Inferior parietal cortex (tissue), 1 donor: Measurements from ENCODE around the gene LRP1B.
"Not testable (repeated sequence)": the region's sequence is repeated elsewhere in the genome, so short reads cannot be mapped to it uniquely, and the experiment has no call there.

ENCODE experiments used
- DNase-seq: peaks from one replicate; pipeline ENCODE4 v3.0.0-alpha.2; 2016; ENCODE audit errors: extremely low spot score

LRP1B gene

DNA sequence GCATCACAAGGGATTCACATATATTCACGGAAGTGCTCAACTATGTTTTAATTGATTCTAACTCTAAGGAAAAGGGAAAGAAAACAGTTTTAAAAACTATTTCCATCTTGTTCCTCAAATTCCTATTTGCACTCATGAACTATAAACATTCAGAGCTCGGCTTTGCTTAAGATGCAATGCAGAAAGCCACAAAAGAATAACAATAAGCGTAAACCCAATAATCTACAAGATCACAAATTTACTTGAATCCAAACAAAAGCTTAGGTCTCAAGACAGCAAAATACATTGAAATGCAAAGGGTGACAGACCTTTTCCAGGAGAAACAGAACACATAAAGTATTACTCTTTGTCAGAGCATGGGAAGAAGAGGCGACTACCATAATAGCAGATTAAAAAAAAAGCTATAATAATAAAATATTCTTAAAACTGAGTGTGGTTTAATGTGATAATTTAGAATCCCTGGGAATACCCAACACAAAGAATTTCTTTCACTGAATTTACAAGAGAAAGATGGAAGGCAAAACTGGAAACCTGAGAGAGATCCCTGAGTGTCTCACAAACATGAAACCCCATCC is 1094.9 kb downstream of the LRP1B start:
- no peak for DNase-seq

DNA sequence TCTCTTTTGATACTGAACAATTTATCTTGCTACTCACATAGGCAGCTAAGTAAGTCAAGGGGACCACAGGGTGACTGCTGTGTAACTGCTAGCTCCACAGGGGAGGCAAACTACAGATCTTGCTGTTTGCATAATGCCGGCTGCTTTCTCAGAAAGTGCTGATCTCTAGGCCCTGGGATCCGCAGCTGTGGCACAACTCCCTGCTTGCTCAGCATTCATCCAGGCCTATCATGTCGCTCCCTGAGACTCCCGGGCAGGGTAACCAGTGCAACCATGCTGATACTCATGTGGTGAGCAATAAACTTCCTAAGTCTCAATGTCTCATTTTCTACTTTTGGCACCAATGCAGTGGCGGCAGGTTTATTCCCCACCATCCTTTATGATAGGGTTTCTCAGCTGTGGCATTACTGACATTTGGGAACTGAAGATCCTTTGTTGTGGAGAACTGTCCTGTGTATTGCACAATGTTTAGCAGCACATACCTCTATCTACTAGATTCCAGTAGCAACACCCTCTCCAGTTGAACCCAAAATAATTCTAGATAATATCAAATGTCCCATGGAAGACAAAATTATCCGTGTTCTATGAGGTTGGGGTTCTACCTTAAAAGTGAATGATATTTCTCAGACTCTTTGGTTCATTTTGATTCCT is 1101.3 kb downstream of the LRP1B start:
- DNase-seq = no peak

DNA sequence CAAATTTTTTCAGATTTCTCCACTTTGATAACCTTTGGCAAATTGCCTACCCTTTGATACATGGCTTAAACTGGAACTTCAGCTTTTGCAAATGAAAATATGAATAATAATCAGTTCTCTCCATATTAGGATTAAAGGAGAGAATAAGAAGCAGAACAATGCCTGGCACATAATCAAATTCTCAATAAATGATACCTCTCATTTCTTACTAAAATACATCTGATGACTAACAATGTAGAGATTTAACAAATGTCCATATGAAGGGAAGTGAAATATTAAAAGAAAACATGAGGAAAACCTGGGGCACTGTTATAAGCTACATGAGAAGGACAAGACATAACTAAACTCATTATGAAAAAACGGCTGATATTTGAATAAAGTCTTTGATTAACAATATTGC is 1103.6 kb downstream of the LRP1B start:
- DNase-seq = no peak

DNA sequence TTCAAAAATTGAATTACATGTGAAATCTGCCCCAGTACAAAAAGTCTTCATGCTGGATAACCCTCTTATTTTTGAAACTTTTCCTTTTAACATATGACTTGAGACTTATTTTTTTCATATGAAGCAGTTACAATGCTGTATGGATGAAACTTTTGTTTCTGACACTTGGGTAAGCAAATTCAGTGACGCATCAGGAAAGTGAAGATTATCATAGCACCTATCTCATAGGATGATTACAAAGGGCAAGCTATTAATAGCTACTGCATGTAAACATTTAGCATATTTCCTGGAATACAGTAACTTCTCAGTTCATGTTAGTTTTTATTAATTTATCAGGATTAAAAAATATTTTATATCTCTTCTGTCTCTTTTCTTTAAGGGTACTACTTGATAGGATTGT is 1109.2 kb downstream of the LRP1B start:
- no peak for DNase-seq

DNA sequence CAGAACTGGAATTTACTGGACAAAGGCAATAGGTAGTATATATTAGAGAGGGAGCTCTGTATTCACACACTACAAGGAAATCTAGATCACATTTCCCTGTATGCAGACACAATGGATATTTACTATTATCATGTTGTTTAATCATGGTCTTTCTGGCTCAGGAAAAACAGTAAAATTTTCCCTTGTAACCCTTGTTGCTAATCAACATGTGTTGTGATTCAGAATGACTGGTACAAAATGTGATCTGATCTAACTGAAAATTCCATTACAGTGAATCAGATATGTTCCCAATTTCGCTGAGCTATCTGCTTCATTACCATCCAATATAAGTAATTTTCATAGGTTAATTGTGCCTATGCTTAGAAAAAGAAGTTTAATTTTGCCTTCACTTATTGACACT is 1109.7 kb downstream of the LRP1B start:
- DNase-seq = no peak

- DNase-seq = no peak
Measured at GRCh38 chr2:141020346-141020745, 1110.5 kb downstream of the LRP1B start.

- peak; percentile 59 for DNase-seq
Measured at GRCh38 chr2:141015341-141016047, 1115.3 kb downstream of the LRP1B start.

- no peak for DNase-seq
Measured at GRCh38 chr2:141003967-141004657, 1126.7 kb downstream of the LRP1B start.

- DNase-seq = no peak
Measured at GRCh38 chr2:141001750-141002149, 1129.1 kb downstream of the LRP1B start.

GRCh38 chr2:140998577-140998976 is 1132.2 kb downstream of the LRP1B start:
- no peak for DNase-seq

- no peak for DNase-seq
Measured at GRCh38 chr2:140998017-140998416, 1132.8 kb downstream of the LRP1B start.

DNA sequence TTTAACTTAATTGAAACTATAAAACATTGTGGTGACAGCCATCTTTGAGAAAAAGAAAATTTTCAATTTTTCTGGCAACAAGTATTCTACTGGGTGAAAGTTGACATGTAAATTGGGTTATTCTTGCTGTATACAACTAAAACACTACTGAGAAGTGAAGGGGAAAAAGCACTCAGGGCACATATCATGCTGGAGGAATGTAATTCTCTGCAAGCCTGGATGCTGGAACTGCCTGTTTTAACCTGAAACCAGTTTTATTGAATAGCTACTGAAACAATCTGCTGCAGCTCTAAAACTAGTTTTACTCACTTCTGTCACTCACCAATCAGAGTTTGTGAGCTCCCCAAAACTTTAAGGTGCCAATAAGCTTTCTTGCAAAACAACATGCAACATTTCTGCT is 1136.0 kb downstream of the LRP1B start:
- no peak for DNase-seq

- no peak for DNase-seq
Measured at GRCh38 chr2:140990416-140990815, 1140.4 kb downstream of the LRP1B start.

DNA sequence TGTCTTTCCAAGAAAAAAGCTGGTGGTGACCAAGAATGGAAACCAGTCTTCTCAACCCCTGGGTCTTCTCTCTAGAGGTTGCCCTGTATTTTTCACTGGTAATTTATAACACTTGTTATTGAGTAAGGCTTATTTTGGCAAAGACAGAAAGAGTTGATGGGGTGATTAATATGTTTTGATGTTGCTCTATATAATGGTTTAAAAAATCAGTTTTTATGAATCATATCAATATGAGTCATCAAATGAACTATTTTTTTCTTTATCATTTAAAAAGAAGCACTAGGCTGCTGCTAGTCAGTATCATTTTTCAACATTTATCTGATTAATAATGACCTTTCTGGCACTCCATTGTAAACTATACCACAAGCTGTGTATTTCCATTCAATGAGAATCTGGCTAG is 1142.2 kb downstream of the LRP1B start:
- no peak for DNase-seq

DNA sequence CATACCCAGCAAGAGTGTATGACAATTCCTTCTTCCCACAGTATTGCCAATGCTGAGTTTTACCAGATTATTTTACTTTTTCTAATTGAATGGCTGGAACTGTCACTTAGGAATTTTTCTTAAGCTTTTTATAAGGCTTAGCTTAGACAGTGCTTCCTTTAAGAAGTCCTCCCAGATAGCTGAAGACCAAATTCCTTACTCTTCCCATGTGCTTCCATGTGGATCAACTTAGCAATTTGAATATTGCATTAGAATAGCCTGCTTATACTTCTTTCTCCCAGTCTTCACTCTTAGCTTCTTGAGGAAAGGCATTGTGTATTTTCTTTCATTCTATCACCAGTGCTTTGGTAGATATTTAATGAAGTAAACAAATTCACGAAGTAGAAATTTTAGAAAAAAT is 1144.4 kb downstream of the LRP1B start:
- DNase-seq = no peak

DNA sequence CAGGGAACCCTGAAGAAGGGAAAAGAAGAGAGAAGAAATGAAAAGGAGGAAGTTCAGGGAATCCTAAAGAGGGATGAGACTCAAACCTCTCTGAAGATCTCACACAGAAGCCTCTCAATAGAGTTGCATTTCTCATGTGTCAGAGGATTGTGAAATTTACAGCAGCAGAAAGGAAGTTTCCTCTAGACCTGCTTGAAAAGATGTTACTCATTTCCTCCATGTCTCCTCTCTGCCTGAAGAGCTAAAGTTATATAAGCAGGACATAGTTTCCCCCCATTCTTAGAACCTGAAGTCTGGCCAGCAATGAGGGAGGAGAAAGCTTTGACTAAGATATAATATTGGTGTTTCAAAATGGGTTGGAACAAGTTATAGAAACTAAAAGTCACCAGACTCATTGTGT is 1155.6 kb downstream of the LRP1B start:
- DNase-seq = no peak

DNA sequence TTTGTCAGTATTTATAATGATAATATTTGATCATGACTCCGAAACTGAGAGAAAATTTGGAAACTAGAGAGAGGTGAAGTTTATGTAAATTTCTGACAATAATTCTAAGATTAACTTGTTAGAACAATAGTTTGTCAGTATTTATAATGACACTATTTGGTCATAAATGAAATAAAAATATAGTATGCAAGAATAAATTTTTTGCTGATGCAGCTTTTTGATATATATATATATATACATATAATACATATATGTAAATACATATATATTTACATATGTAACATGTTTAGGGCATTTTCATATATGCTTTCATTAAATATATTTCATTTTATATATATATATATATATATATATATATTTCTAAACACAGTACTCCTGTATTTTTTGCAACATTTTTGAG is 1158.1 kb downstream of the LRP1B start:
- no peak for DNase-seq

GRCh38 chr2:140964324-140964723 is 1166.5 kb downstream of the LRP1B start:
- DNase-seq = not testable (repeated sequence)

DNA sequence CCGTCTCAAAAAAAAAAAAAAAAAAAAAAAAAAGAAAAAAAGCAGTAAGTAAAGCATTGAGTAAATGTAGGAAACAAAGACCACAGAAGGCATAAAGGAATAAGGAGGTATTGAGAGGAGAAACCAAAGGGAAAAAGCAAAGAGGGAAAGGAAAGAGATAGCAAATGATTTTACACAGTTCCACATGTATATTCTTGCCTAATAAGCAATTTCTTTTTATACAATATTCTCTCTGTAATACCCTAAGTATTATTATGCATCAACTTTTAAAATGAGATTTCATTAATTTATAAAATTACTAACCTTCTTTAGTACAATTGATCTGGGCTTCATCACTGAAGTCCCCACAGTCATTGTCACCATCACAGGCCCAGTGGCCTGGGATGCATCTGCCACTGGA is 1180.9 kb downstream of the LRP1B start:
- DNase-seq = no peak

DNA sequence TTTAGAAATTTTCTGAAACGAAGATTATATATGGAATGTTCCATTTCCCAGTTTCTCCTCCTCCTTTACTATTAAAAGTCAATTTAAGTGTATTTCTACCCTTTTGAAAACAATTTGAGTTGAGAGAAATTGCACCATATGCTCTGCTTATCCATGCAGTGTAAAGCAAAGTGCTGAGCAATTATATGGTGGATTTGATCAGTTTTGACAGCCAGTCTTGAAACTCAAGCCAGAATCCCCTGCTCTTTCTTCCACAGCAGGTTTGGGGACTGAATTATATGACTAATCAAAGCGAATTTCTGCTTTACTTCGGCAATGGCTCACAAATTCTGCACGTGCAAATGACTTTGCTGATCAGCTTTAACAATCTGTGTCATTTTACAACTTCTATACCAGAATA is 1183.6 kb downstream of the LRP1B start:
- no peak for DNase-seq

- no peak for DNase-seq
Measured at GRCh38 chr2:140943867-140944266, 1186.9 kb downstream of the LRP1B start.

DNA sequence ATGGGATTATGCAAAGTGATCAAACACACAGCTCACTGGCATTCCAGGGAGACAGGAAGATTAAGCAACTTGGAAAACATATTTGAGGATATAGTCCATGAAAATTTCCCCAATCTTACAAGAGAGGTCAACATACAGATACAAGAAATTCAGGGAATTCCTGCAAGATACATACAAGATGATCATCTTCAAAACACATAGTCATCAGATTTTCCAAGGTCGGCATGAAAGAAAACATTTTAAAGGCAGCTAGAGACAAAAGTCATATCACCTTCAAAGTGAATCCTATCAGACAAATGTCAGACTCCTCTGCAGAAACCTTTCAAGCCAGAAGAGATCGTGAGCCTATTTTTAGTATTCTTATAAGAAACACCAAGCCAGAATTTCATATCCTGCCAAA is 1188.5 kb downstream of the LRP1B start:
- no peak for DNase-seq

GRCh38 chr2:140929849-140930248 is 1201.0 kb downstream of the LRP1B start:
- no peak for DNase-seq
